Measurements from ENCODE around the gene GAR1.

- no peak for TF ChIP-seq POLR2A (IDR thresholded peaks at IDR 0.05)
- no peak for TF ChIP-seq CTCF (IDR thresholded peaks at IDR 0.05)
Measured at GRCh38 chr4:109810552-109811387, 4.8 kb upstream of the GAR1 start.
